A549 (cell line): ENCODE results near the gene MRPL19. TPM values are rescaled to one million over a fixed set of nuclear protein-coding genes. Genes with fewer than 3 reads are reported as not detected.
A peak's percentile ranks its signal among the peaks of the same experiment; 100 is the strongest.

Experiments
- ATAC-seq, 2 experiments: fragments of 200-7000 bp in 1 of 2; fragments of >200 bp in 1 of 2; cut with Nextera tagmentation in 1 of 2; cut with Tn5 transposase in 1 of 2; 3 replicates each; pipeline versions ENCODE4 v1.8.0 to v1.9.1; 2018 to 2020; ENCODE audit warnings: mild to moderate bottlenecking in 1 of 2, moderate library complexity in 1 of 2
- CTCF ChIA-PET: fragments of 300-600 bp; sonication (Branson Sonifier 250); formaldehyde crosslinking; extraction: SDS; loops from one replicate; lab custom pipeline; 2021; ENCODE audit warnings: antibody characterized with exemption, inconsistent platforms; lab: Yijun Ruan, JAX
- POLR2A ChIA-PET: fragments of 350-600 bp; formaldehyde crosslinking; extraction: SDS; loops from one replicate; lab custom pipeline; 2021; ENCODE audit warnings: antibody characterized with exemption, inconsistent platforms; lab: Yijun Ruan, JAX
- DNase-seq, 2 experiments: peaks; one replicate each; pipeline versions ENCODE4 v3.0.0 to v3.0.0-alpha.2; 2011 to 2016; ENCODE audit warnings: low read depth in 1 of 2, low spot score in 1 of 2
- FAIRE-seq: peaks from 2 replicates; lab custom pipeline; 2011; peaks lifted over from hg19 to GRCh38; lab: Jason Lieb, UNC
- H3K27ac ChIP-seq, 2 experiments: fragments of >200 bp; sonication (Bioruptor Twin); formaldehyde crosslinking; 3 replicates each; pipeline ENCODE4 v1.5.1; 2016 to 2017
- H3K4me1 ChIP-seq: fragments of >200 bp; sonication (Bioruptor Twin); formaldehyde crosslinking; 3 replicates; pipeline ENCODE4 v1.6.1; 2016
- H3K4me2 ChIP-seq: fragments of >200 bp; sonication (Bioruptor Twin); formaldehyde crosslinking; 3 replicates; pipeline ENCODE4 v1.6.1; 2016
- H3K4me3 ChIP-seq: fragments of >200 bp; sonication (Bioruptor Twin); formaldehyde crosslinking; 3 replicates; pipeline ENCODE4 v1.5.1; 2016
- H3K9me3 ChIP-seq: fragments of >200 bp; sonication (Bioruptor Twin); formaldehyde crosslinking; 3 replicates; pipeline ENCODE4 v1.6.1; 2016
- BCL3 ChIP-seq: fragments of >200 bp; sonication (Bioruptor Twin); formaldehyde crosslinking; IDR thresholded peaks from 3 replicates; pipeline ENCODE4 v1.6.1; 2016
- CHD2 ChIP-seq: fragments of 150-350 bp; IDR thresholded peaks from 2 replicates; pipeline ENCODE4 v1.6.1; 2014; ENCODE audit warnings: low read length; ENCODE audit not compliant: partially characterized antibody
- ESRRA ChIP-seq: fragments of 150-350 bp; IDR thresholded peaks from 2 replicates; pipeline ENCODE4 v1.6.1; 2014; ENCODE audit warnings: mild to moderate bottlenecking, low read length, borderline replicate concordance
- FOSL2 ChIP-seq, 2 experiments: fragments of 450-650 bp in 1 of 2; fragments of >200 bp in 1 of 2; sonication (Bioruptor Twin) in 1 of 2; formaldehyde crosslinking; IDR thresholded peaks; 2 replicates each; pipeline versions ENCODE4 v1.5.0 to v1.6.1; 2016 to 2020; ENCODE audit warnings: mild to moderate bottlenecking in 1 of 2, moderate library complexity in 1 of 2
- FOXS1 ChIP-seq: fragments of 250-450 bp; sonication (Bioruptor Pico); IDR thresholded peaks from 2 replicates; pipeline ENCODE4 v1.5.0; 2020; ENCODE audit warnings: mild to moderate bottlenecking, moderate library complexity
- GATA3 ChIP-seq: IDR thresholded peaks from 2 replicates; pipeline ENCODE4 v1.6.1; 2012; ENCODE audit warnings: borderline replicate concordance
- HDAC2 ChIP-seq: fragments of 200-600 bp; sonication (generic); IDR thresholded peaks from 2 replicates; pipeline ENCODE4 v1.6.1; 2016
- HOXA7 ChIP-seq: fragments of 250-450 bp; sonication (Bioruptor Pico); IDR thresholded peaks from 2 replicates; pipeline ENCODE4 v1.5.0; 2020; ENCODE audit warnings: mild to moderate bottlenecking, moderate library complexity
- JUN ChIP-seq, 2 experiments: fragments of >200 bp; sonication (Bioruptor Twin); formaldehyde crosslinking; IDR thresholded peaks; 2 replicates in 1 of 2; 3 replicates in 1 of 2; pipeline ENCODE4 v1.6.1; 2016 to 2017
- KDM5A ChIP-seq: fragments of 200-600 bp; sonication (generic); IDR thresholded peaks from 2 replicates; pipeline ENCODE4 v1.6.1; 2016; ENCODE audit warnings: antibody characterized with exemption, mild to moderate bottlenecking
- MAX ChIP-seq: IDR thresholded peaks from 2 replicates; pipeline ENCODE4 v1.6.1; 2012
- MYC ChIP-seq: IDR thresholded peaks from 2 replicates; pipeline ENCODE4 v1.6.1; 2012; ENCODE audit warnings: mild to moderate bottlenecking, inconsistent platforms, low read length, improper control_type of control experiment, borderline replicate concordance
- PBX3 ChIP-seq: IDR thresholded peaks from 2 replicates; pipeline ENCODE4 v1.6.1; 2012
- PHF8 ChIP-seq: fragments of 200-600 bp; sonication (generic); IDR thresholded peaks from 2 replicates; pipeline ENCODE4 v1.6.1; 2016; ENCODE audit warnings: low read depth, mild to moderate bottlenecking, antibody characterized with exemption, moderate library complexity, borderline replicate concordance
- POLR2A ChIP-seq: IDR thresholded peaks from 2 replicates; pipeline ENCODE4 v1.6.1; 2012; ENCODE audit warnings: mild to moderate bottlenecking, low read length
- RARB ChIP-seq: fragments of 250-450 bp; sonication (Bioruptor Pico); IDR thresholded peaks from 2 replicates; pipeline ENCODE4 v1.8.0; 2021; ENCODE audit warnings: mild to moderate bottlenecking, moderate library complexity
- REST ChIP-seq: fragments of 200-600 bp; sonication (generic); IDR thresholded peaks from 2 replicates; pipeline ENCODE4 v1.6.1; 2016; ENCODE audit warnings: antibody characterized with exemption, mild to moderate bottlenecking, moderate library complexity
- RFX5 ChIP-seq: fragments of 450-650 bp; IDR thresholded peaks from 2 replicates; pipeline ENCODE4 v1.7.1; 2014; ENCODE audit warnings: antibody characterized with exemption, mild to moderate bottlenecking, moderate library complexity
- RNF2 ChIP-seq: fragments of 200-600 bp; sonication (generic); IDR thresholded peaks from 2 replicates; pipeline ENCODE4 v1.6.1; 2016; ENCODE audit warnings: low read depth, mild to moderate bottlenecking, antibody characterized with exemption, moderate library complexity, borderline replicate concordance
- TP53 ChIP-seq: fragments of 250-450 bp; sonication (Bioruptor Pico); IDR thresholded peaks from 2 replicates; pipeline ENCODE4 v1.5.0; 2021; ENCODE audit warnings: mild to moderate bottlenecking, moderate library complexity
- ZNF302 ChIP-seq: fragments of 250-450 bp; sonication (Bioruptor Pico); IDR thresholded peaks from 2 replicates; pipeline ENCODE4 v1.9.0; 2021; ENCODE audit warnings: inconsistent platforms, mild to moderate bottlenecking, moderate library complexity
- WGBS: methylation state at CpG from one replicate; pipeline ENCODE4 v1.1.6; 2017; ENCODE audit errors: missing lambda C conversion rate; 5-methylcytosine and 5-hydroxymethylcytosine counted together
- polyA minus RNA-seq: library from RNA; depleted of rRNA, polyadenylated mRNA; stranded (reverse); fragments of >200 nt; gene quantifications from 2 replicates; pipeline ENCODE4 v1.2.3, GENCODE V29; 2011; rRNA and poly(A)+ RNA removed
- polyA plus RNA-seq, 4 experiments: library from polyadenylated mRNA; depleted of rRNA in 3 of 4; stranded (reverse); fragments of >200 nt; fragmentation: RNase III in 1 of 4; extraction: RNeasy Plus Mini Kit Qiagen cat#74134 plus additional on column Dnase treatment in 1 of 4; gene quantifications; 2 replicates in 3 of 4; 3 replicates in 1 of 4; pipeline ENCODE4 v1.2.3, GENCODE V29; 2011 to 2017

MRPL19 gene
- polyA plus RNA-seq (2011; rRNA removed) (88.6 and 147 TPM in 2 replicates), polyA plus RNA-seq (2017; fragmentation: RNase III; extraction: RNeasy Plus Mini Kit Qiagen cat#74134 plus additional on column Dnase treatment) (70.5 to 75.9 TPM (median 75.7 TPM) in 3 replicates), polyA minus RNA-seq (18.5 and 23.0 TPM in 2 replicates)
- 42.4 and 46.5 TPM in 2 replicates for polyA plus RNA-seq (2012; cell fraction: cytosol; rRNA removed)
- polyA plus RNA-seq (2012; cell fraction: nucleus; rRNA removed), result 20.8 and 21.5 TPM in 2 replicates

- under 1% methylated on average over 36 of the region's 60 CpGs for WGBS
- CTCF ChIA-PET, result interaction anchor here (0.9 to 2.0 kb wide), 9 partner anchors 8 to 63 kb away, joined by 3 to 8 read pairs (median 3); no protein-coding TSS in a partner anchor
- peak within 1 kb of the TSS; percentile 64 for H3K4me3 ChIP-seq
- POLR2A ChIA-PET, result interaction anchor here (0.7 to 1.4 kb wide), 4 partner anchors 10 to 293 kb away, joined by 3 to 10 read pairs (median 4); partner anchors contain the start of gene GCFC2
- FAIRE-seq (no peak), ATAC-seq (peak; percentile 98 to 99), DNase-seq (peak; percentile 96 to 98)
- peak within 1 kb of the TSS; percentile 87 to 96 for H3K27ac ChIP-seq
- TF ChIP-seq MAX (peak; percentile 60), ZNF302 (CRISPR knock-in tag) (no peak), JUN (IDR thresholded peaks at IDR 0.05) (peak; percentile 35 to 91; a peak in 4 of 5 replicates), RNF2 (no peak), GATA3 (no peak), FOSL2 (IDR thresholded peaks at IDR 0.05) (no peak), FOSL2 (CRISPR knock-in tag; IDR thresholded peaks at IDR 0.05) (no peak), REST (peak; percentile 52; the same call in 1 of the 2 replicates), BCL3 (peak; percentile 64; the same call in 1 of the 3 replicates), FOXS1 (no peak), MYC (0 out of 2 replicates have a peak, but pooled peaks have one; percentile 62), PHF8 (peak; percentile 87), RARB (CRISPR knock-in tag) (no peak), PBX3 (no peak), KDM5A (peak; percentile 75), TP53 (CRISPR knock-in tag) (peak; percentile 66; the same call in 1 of the 2 replicates), HDAC2 (no peak), RFX5 (no peak), POLR2A (peak; percentile 79), ESRRA (no peak), CHD2 (peak; percentile 61), HOXA7 (CRISPR knock-in tag) (no peak)
- H3K4me1 ChIP-seq, result peaks cover 9% of the 10 kb centered on the region; the same call in 2 of the 3 replicates
- peak within 1 kb of the TSS; percentile 82 for H3K4me2 ChIP-seq
- H3K9me3 ChIP-seq, result no peaks in the 10 kb centered on the region
Measured at GRCh38 chr2:75646583-75647425, at the start of gene MRPL19. Gene MRPL19 (plus strand): TSS chr2:75646783. CDS start chr2:75646808, 25 bp downstream.
